ENCODE measurements around the gene AMPD3.

DNA sequence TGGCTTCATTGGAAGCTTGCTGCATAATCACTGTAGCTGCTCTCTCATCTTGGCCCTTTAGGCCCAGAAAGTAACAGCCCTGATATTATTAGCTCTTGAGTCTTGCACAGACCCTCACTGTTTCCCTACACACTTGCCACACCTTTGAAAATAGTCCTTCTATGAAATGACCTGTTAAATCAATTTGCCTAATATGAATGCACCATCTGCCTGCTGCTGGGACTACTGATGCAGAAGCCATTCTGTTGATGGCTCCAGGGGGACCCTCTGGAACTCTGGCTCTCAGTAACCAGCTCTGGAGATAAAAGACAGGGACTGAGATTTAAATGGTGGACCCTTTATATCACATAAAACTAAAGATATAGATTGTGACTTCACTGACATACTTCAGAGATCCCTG, 14.7 kb upstream of the AMPD3 start:
- TF ChIP-seq CTCF (IDR thresholded peaks at IDR 0.05) (no peak), EZH2 (IDR thresholded peaks at IDR 0.05) (no peak)

All from neural progenitor cell (in vitro differentiated cells).